CD4-positive, alpha-beta T cell treated with Interleukin-10 for 1 hour (primary cell): ENCODE data around the gene LYSMD1.

Experiments used
- DNase-seq: peaks from one replicate; pipeline ENCODE4 v3.0.0-alpha.2; 2020

Gene LYSMD1

GRCh38 chr1:151135433-151136385 is 30.0 kb downstream of the LYSMD1 start:
- DNase-seq: no peak

- no peak for DNase-seq
These were observed 30.7 kb downstream of the LYSMD1 start for GRCh38 chr1:151134991-151135390.

DNA sequence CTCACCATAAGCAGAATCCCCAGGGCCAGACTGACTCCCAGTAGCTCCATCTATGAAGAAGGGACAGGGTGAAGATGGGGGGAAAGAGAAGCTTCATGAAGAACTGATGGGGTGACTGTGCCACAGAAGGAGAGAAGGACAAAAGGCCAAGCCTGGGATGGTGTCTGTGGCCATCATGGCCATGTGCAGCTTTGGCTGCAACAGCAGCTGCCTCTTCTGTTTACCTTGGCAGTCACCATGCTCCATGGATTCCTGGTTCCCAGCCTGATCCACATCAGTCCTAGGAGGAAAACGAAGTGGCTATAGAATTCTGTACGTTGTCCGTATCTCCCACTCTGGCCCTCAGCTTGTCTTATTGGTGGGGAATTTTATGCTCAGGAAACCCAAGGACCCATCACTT is 31.3 kb downstream of the LYSMD1 start:
- no peak for DNase-seq

DNA sequence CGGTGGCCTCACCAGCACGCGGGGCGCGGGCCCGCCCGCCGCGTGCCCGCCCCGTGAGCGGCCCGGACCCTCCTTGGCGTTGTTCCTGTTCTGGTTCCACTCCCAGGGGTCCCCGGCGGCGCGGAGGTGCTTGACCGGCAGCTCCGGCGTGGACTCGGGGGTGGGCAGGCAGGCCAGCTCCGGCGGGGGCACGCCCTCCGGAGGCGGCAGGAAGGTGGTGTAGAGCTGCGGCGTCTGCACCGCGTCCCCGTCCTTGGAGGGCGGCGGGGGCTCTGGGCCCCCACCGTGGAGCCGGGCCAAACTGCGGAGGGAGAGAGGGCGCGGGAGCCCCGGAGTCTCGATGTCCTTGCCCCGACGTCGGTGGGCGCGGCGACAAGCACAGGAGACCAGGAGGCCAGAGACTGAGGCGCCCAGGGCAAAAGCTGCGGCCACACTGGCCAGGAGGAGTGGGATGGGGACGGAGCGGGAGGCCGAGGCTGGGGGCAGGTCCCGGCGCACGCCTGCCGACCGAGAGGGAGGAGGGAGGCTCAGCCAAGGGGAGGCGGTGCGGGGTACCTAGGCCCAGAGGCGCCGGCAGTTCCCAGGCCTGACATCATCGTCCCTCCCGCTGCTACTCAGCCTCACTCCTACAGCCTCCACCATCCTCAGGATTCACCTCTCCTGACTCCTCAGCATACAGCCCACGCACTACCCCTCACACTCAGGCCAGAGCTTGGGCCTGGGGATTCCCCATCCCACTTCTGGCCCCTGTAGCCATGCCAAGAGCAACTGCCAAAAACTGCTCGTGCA is 32.5 kb downstream of the LYSMD1 start:
- DNase-seq: no peak

DNA sequence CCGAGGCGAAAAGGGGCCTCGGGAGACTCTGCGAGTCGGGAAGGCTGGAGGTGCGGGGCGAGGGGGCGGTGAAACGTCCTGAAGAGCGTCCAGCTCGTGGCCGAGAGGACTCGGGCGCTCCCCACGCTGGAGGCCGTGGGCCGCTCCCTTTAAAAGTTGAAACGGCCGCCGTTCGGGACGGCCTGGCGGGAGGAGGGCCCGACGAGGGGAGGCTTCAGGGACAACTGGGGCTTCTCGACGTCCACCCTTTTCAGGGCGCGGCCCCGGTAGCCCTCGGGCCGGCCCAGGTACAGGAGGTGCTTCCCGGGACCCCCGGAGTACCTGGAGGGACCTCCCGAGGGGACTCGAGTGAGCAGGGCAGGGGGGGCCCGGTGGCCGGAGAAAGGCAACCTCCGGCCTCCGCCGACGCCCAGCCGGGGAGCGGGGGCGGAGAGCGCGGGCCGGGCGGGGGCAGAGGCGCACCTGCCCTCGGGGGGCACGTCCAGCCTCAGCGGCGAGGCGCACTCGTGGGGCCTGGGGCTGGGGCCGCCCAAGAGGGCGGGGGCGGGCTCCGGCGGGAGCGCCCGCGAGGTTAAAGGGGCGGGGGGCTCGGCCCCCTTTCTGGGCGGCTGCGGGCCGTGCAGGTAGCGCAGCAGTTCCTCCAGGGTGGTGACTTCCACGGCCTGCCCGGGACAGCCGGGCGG is 33.2 kb downstream of the LYSMD1 start:
- no peak for DNase-seq

DNA sequence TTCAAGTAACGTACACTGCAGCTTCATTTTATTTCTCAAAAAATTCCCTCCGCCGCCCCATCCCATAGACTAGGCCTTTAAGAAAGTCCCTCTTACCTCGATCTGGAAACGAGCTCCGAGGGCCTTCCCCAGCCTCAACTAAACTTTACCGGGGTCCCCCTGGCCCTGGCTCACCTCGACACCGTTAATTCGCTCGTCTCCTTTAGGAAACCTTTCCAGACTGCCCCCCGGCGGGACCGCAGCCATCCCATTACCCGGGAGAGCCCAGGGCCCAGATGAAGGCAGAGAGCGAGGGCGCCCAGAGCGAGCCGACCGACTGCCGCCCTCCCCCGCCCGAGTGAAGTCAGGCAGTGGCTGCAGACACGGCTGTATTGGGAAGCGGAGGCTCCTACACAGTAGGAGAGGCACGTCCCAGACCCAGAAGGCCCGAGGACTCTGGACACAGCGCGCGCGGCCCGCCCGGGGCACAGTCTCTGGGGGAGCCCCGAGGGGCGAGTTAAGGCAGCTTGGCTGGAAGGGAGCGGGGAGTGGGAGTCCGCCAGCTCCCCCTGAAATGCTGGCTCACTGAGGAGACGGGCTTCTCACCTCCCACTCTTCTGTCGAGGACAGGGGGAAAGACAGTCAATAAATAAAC is 33.9 kb downstream of the LYSMD1 start:
- no peak for DNase-seq

DNA sequence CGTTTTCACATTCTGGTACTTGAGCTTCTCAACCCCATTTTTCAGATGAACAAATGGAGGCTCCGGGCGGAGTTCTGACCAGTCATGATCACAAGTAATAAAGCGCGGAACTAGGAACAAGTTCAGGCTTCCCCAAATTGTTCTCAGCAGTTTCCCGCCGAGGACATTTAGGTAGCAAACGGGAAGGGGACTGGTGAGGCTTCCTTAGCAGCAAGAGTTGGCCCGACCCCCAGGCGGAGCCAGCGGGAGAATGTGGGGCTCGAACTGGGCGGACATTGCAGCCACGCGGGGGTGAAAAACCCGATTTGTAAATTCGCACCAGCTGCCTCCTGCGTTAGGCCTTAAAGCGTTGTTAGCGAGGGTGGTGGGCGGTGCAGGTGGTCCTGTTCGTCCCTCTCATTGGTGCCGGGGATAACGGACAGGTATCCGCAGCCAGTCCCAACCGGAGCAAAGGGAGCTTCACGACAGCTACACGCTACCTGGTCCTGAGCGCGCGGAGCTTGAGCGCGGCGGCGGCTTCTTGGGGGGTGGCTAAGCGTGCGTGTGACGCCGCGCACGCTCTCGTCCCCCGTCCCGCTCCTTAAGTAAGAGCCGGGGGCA is 34.6 kb downstream of the LYSMD1 start:
- DNase-seq: peak; percentile 79

GRCh38 chr1:151128800-151129199 is 36.9 kb downstream of the LYSMD1 start:
- no peak for DNase-seq

GRCh38 chr1:151124763-151125403 is 40.8 kb downstream of the LYSMD1 start:
- no peak for DNase-seq

GRCh38 chr1:151113877-151114276 is 51.8 kb downstream of the LYSMD1 start:
- DNase-seq: no peak
